K562 (cell line): ENCODE data around the gene HOXD13. TPM values are rescaled to one million over a fixed set of nuclear protein-coding genes. Genes with fewer than 3 reads are reported as not detected.

Experiments
- ATAC-seq: fragments of 200-7000 bp; cut with Tn5 transposase; 3 replicates; pipeline ENCODE4 v1.9.1; 2020; ENCODE audit warnings: moderate library complexity
- BruUV-seq: library from RNA; stranded (reverse); fragments of 400-500 nt; replicated peaks from 2 replicates; lab custom pipeline; 2021; lab: Mats Ljungman, UMichigan
- CTCF ChIA-PET: fragments of 300-600 bp; formaldehyde crosslinking; extraction: SDS; loops from one replicate; lab custom pipeline; 2021; ENCODE audit warnings: low intra/inter-chr PET ratio; lab: Yijun Ruan, JAX
- POLR2A ChIA-PET: fragments of 300-600, 350-650 bp; sonication (Branson Sonifier 250); formaldehyde crosslinking; extraction: SDS; loops from one replicate; lab custom pipeline; 2021; ENCODE audit warnings: antibody characterized with exemption, inconsistent platforms; lab: Yijun Ruan, JAX
- DNase-seq, 4 experiments: peaks; one replicate each; pipeline versions ENCODE4 v3.0.0 to v3.0.0-alpha.2; 2011 to 2018; ENCODE audit warnings: low spot score in 3 of 4, mixed read lengths in 3 of 4; ENCODE audit errors: extremely low read depth in 1 of 4
- FAIRE-seq: peaks from 2 replicates; lab custom pipeline; 2011; peaks lifted over from hg19 to GRCh38; lab: Jason Lieb, UNC
- H2AFZ ChIP-seq: 2 replicates; pipeline ENCODE4 v1.6.0; 2011; ENCODE audit warnings: low read depth, low read length, control low read depth, inconsistent platforms
- H3K27ac ChIP-seq: fragments of 200-600 bp; 3 replicates; pipeline ENCODE4 v1.8.0; 2011; ENCODE audit warnings: low read depth, mild to moderate bottlenecking, control low read depth, inconsistent platforms, low read length, moderate library complexity, mixed read lengths; ENCODE audit errors: extremely low read depth
- H3K27me3 ChIP-seq, 2 experiments: fragments of 300-600 bp in 1 of 2; 2 replicates in 1 of 2; 3 replicates in 1 of 2; pipeline versions ENCODE4 v1.6.0 to v1.8.0; 2011; ENCODE audit warnings: inconsistent platforms in 2 of 2, low read length in 2 of 2, mild to moderate bottlenecking in 1 of 2, mixed read lengths in 1 of 2, moderate library complexity in 1 of 2; ENCODE audit not compliant: control insufficient read depth in 2 of 2, insufficient read depth in 2 of 2
- H3K36me3 ChIP-seq: fragments of 300-600 bp; 3 replicates; pipeline ENCODE4 v1.8.0; 2011; ENCODE audit warnings: mild to moderate bottlenecking, low read length, inconsistent platforms; ENCODE audit not compliant: control insufficient read depth, insufficient read depth
- H3K4me1 ChIP-seq, 2 experiments: fragments of 200-600 bp in 1 of 2; replicated peaks in 1 of 2; 2 replicates in 1 of 2; 3 replicates in 1 of 2; pipeline versions ENCODE4 v1.5.1 to v1.8.0; 2011; ENCODE audit warnings: inconsistent platforms in 2 of 2, low read length in 2 of 2, mild to moderate bottlenecking in 1 of 2, mixed read lengths in 1 of 2, moderate library complexity in 1 of 2; ENCODE audit not compliant: control insufficient read depth in 2 of 2, insufficient read depth in 2 of 2
- H3K4me2 ChIP-seq: 2 replicates; pipeline ENCODE4 v1.6.1; 2011; ENCODE audit warnings: low read length, control low read depth, inconsistent platforms, mixed read lengths; ENCODE audit not compliant: insufficient read depth
- H3K4me3 ChIP-seq: fragments of 200-600 bp; sonication (generic), shearing (Covaris generic); 2 replicates; pipeline ENCODE4 v1.5.1; 2016; ENCODE audit warnings: control low read depth, inconsistent platforms
- H3K79me2 ChIP-seq: fragments of 200-600 bp; 3 replicates; pipeline ENCODE4 v1.8.0; 2011; ENCODE audit warnings: low read length, inconsistent platforms; ENCODE audit not compliant: control insufficient read depth, insufficient read depth
- H3K9ac ChIP-seq, 2 experiments: 2 replicates each; pipeline versions ENCODE4 v1.6.0 to v1.6.1; 2011; ENCODE audit warnings: low read depth in 2 of 2, low read length in 2 of 2, control low read depth in 1 of 2, inconsistent platforms in 1 of 2, mild to moderate bottlenecking in 1 of 2, mixed read lengths in 1 of 2; ENCODE audit not compliant: insufficient read depth in 1 of 2
- H3K9me1 ChIP-seq: one replicate; pipeline ENCODE4 v1.6.0; 2011; ENCODE audit warnings: inconsistent platforms, mild to moderate bottlenecking, low read length, moderate library complexity; ENCODE audit not compliant: control insufficient read depth, insufficient read depth
- H3K9me3 ChIP-seq: replicated peaks from 2 replicates; pipeline ENCODE4 v1.5.1; 2011; ENCODE audit warnings: low read depth, low read length, inconsistent platforms; ENCODE audit not compliant: control insufficient read depth, insufficient read depth
- H4K20me1 ChIP-seq: replicated peaks from 2 replicates; pipeline ENCODE4 v1.6.1; 2011; ENCODE audit warnings: low read length, inconsistent platforms, mixed read lengths; ENCODE audit not compliant: control insufficient read depth, insufficient read depth
- EWSR1 ChIP-seq: fragments of 450-650 bp; IDR thresholded peaks from 2 replicates; pipeline ENCODE4 v1.6.1; 2018; ENCODE audit warnings: borderline replicate concordance, mild to moderate bottlenecking, low read depth, moderate library complexity; ENCODE audit not compliant: partially characterized antibody
- MBD2 ChIP-seq: sonication (generic); IDR thresholded peaks from 2 replicates; pipeline ENCODE4 v1.6.1; 2016; ENCODE audit warnings: low read depth, borderline replicate concordance
- NCOA4 ChIP-seq: fragments of 450-650 bp; IDR thresholded peaks from 2 replicates; pipeline ENCODE4 v1.6.1; 2018; ENCODE audit warnings: mild to moderate bottlenecking; ENCODE audit not compliant: partially characterized antibody
- PCBP1 ChIP-seq: fragments of 200-400 bp; formaldehyde crosslinking; IDR thresholded peaks from 2 replicates; pipeline ENCODE4 v1.6.1; 2018; ENCODE audit warnings: mild to moderate bottlenecking, low read depth, low read length; ENCODE audit not compliant: poor library complexity, severe bottlenecking
- SP2 ChIP-seq: IDR thresholded peaks from 2 replicates; pipeline ENCODE4 v1.6.1; 2011; ENCODE audit warnings: mild to moderate bottlenecking, low read depth, low read length, moderate library complexity; ENCODE audit not compliant: poor library complexity, severe bottlenecking; ENCODE audit errors: extremely low read depth
- YBX1 ChIP-seq: fragments of 450-650 bp; IDR thresholded peaks from 2 replicates; pipeline ENCODE4 v1.7.1; 2016; ENCODE audit warnings: mild to moderate bottlenecking
- ZFP91 ChIP-seq: sonication (generic); formaldehyde crosslinking; IDR thresholded peaks from 2 replicates; pipeline ENCODE4 v1.8.0; 2022; ENCODE audit warnings: mild to moderate bottlenecking, missing genetic modification reagents
- ZNF197 ChIP-seq: fragments of 200-800 bp; sonication (Bioruptor generic); IDR thresholded peaks from 2 replicates; pipeline ENCODE4 v1.6.1; 2016; ENCODE audit warnings: low read depth, missing genetic modification characterization, missing compliant biosample characterization
- ZNF280A ChIP-seq: fragments of 450-650 bp; IDR thresholded peaks from 2 replicates; pipeline ENCODE4 v1.6.1; 2018; ENCODE audit warnings: mild to moderate bottlenecking, low read depth; ENCODE audit not compliant: partially characterized antibody
- WGBS: fragments of 100-300 bp; shearing (Covaris generic); methylation state at CpG from one replicate; pipeline ENCODE4 v1.1.6; 2016; ENCODE audit warnings: low coverage, mixed read lengths; ENCODE audit not compliant: insufficient coverage; ENCODE audit errors: missing lambda C conversion rate; 5-methylcytosine and 5-hydroxymethylcytosine counted together
- in situ Hi-C: fragments of 300-500 bp; cut with MboI; formaldehyde crosslinking; loops from 4 replicates; pipeline ENCODE4 v1.15.0; 2018; ENCODE audit warnings: inconsistent platforms, mixed read lengths
- intact Hi-C: fragments of 100-400 bp; cut with micrococcal nuclease; formaldehyde crosslinking; loops from 2 replicates; pipeline ENCODE4 v1.14.2; 2022
- polyA plus RNA-seq, 8 experiments: library from polyadenylated mRNA; depleted of rRNA in 4 of 8; stranded (reverse) in 5 of 8; unstranded in 3 of 8; fragments of >200 nt; fragmentation: Nextera tagmentation in 2 of 8; fragmentation: Illumina TruSeq in 1 of 8; extraction: Ambion mirVana in 2 of 8; extraction: Trizol in 1 of 8; gene quantifications; 2 replicates each; pipeline versions ENCODE4 v1.2.1 to v1.2.3, GENCODE V29; 2011 to 2014; ENCODE audit warnings: inconsistent platforms in 1 of 8, missing spikeins in 1 of 8
- total RNA-seq, 7 experiments: library from RNA; depleted of rRNA in 6 of 7; stranded (reverse); fragments of >200 nt in 6 of 7; fragmentation: Illumina TruSeq in 2 of 7; extraction: Trizol in 2 of 7; gene quantifications; 2 replicates each; pipeline versions ENCODE4 v1.2.1 to v1.2.3, GENCODE V29; 2011 to 2021; ENCODE audit warnings: low replicate concordance in 1 of 7

The HOXD13 gene
- total and polyA plus RNA-seq, 9 of the 15 experiments (the other 6 are each of a cell fraction or from before 2014, with no cell fraction given), result 0.03 to 0.04 TPM; not detected in 7

DNA sequence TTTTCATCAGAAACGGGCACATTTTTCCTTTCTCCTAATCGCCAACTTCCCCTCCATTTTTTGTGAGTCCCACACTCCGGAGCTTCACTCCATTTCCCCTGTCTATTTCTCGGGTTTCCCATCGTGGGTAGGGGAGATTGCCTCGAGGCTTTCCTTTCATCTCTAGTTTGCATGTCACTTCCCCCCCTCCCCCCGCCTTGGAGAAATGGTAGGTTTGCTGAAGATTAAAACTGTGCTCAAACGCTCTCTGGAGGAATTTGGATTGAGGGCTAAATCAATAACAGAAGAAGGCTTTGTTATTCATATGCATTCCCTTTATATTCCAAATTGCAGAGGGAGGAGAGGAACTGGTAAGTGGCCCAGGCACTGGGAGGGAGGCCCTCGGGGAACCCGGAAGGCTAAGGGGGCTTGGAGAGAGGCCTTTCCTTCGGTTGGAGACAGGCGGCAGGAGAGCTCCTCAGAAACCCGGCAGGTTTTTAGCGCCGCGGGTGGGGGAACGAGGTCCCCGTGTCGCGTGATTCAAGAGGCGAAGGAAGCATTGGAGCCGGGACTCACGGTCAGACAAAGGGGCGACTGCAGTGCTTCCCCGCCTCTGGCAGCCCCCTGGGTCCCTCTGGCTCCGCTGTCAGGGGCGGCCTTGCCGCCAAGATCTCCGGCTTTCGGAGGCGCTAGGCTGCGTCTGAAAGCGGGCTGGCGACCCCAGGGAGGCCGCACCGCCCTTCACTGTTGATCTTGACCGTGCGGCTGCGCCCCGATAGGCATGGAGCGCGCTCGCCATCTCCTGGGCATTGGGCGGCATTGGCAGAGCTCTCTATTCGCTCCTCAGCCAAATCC lies 4.7 kb downstream of the HOXD13 start:
- no TSS peak for BruUV-seq
- Histone ChIP-seq H3K4me2 (peak overlapping the region; percentile 72), H3K9ac (peak overlapping the region; percentile 43 to 92; a peak in 3 of 4 replicates), H3K4me1 (peaks cover 8 to 33% of the 10 kb centered on the region in 2 experiments), H3K27ac (no peak overlapping the region), H3K36me3 (no peaks in the 10 kb centered on the region), H3K9me3 (no peaks in the 10 kb centered on the region), H4K20me1 (peaks cover 17% of the 10 kb centered on the region; the same call in 1 of the 2 replicates), H3K9me1 (no peaks in the 10 kb centered on the region), H2AFZ (peak overlapping the region; percentile 79), H3K27me3 (peaks cover 70 to 80% of the 10 kb centered on the region in 2 experiments), H3K79me2 (no peaks in the 10 kb centered on the region), H3K4me3 (peak overlapping the region; percentile 29)
- DNase-seq (peak; percentile 84 to 86 (median 84)), ATAC-seq (peak; percentile 96), FAIRE-seq (peak; percentile 74)
- intact Hi-C loops (loop anchor here (1.0 to 5.0 kb wide), 6 partner anchors 220 to 1350 kb away; no protein-coding TSS in a partner anchor), in situ Hi-C loops (loop anchor here (5.0 to 25.0 kb wide), 2 partner anchors 735 to 1060 kb away; no protein-coding TSS in a partner anchor)
- ChIA-PET CTCF (interaction anchor here (0.6 to 2.7 kb wide), 10 partner anchors 9 to 1066 kb away, joined by 3 to 13 read pairs (median 3); no protein-coding TSS in a partner anchor), POLR2A (interaction anchor here (0.6 to 0.7 kb wide), 2 partner anchors 695 to 925 kb away, joined by 3 read pairs; no protein-coding TSS in a partner anchor)
- 1% methylated on average over 40 of the region's 45 CpGs for WGBS
- no peak for TF ChIP-seq ZNF280A
- TF ChIP-seq MBD2, result no peak
- no peak for TF ChIP-seq EWSR1
- no peak for TF ChIP-seq ZNF197 (CRISPR knock-in tag)
- TF ChIP-seq PCBP1, result no peak
- no peak for TF ChIP-seq YBX1
- TF ChIP-seq SP2, result no peak
- no peak for TF ChIP-seq NCOA4
- TF ChIP-seq ZFP91 (CRISPR knock-in tag), result no peak
